Smooth muscle cell (in vitro differentiated cells): ENCODE data around the gene CTF1. TPM values are rescaled to one million over a fixed set of nuclear protein-coding genes. Genes with fewer than 3 reads are reported as not detected.

Experiments used
- DNase-seq: peaks from one replicate; lab custom pipeline; 2025; ENCODE audit not compliant: unreplicated experiment; lab: John Stamatoyannopoulos, UW
- H2AFZ ChIP-seq: fragments of 200-600 bp; sonication (generic); 2 replicates; pipeline ENCODE4 v1.6.0; 2016; ENCODE audit warnings: antibody characterized with exemption, low read depth, mild to moderate bottlenecking
- H3F3A ChIP-seq: fragments of 200-600 bp; sonication (generic); 2 replicates; pipeline ENCODE4 v1.6.0; 2017; ENCODE audit warnings: antibody characterized with exemption, low read depth
- H3K27ac ChIP-seq: fragments of 200-600 bp; sonication (generic); 2 replicates; pipeline ENCODE4 v1.5.1; 2016; ENCODE audit warnings: low read depth, mild to moderate bottlenecking
- H3K27me3 ChIP-seq: fragments of 200-600 bp; sonication (generic); 2 replicates; pipeline ENCODE4 v1.6.1; 2016; ENCODE audit warnings: low read depth, mild to moderate bottlenecking
- H3K36me3 ChIP-seq: fragments of 200-600 bp; sonication (generic); 2 replicates; pipeline ENCODE4 v1.5.1; 2016; ENCODE audit warnings: low read depth
- H3K4me1 ChIP-seq: fragments of 200-600 bp; sonication (generic); 2 replicates; pipeline ENCODE4 v1.5.1; 2016; ENCODE audit warnings: low read depth
- H3K4me2 ChIP-seq: fragments of 200-600 bp; sonication (generic); 2 replicates; pipeline ENCODE4 v1.6.0; 2016; ENCODE audit warnings: mild to moderate bottlenecking
- H3K4me3 ChIP-seq: fragments of 200-600 bp; sonication (generic); 2 replicates; pipeline ENCODE4 v1.5.1; 2016; ENCODE audit warnings: mild to moderate bottlenecking
- H3K79me2 ChIP-seq: fragments of 200-600 bp; sonication (generic); 2 replicates; pipeline ENCODE4 v1.6.0; 2016; ENCODE audit warnings: low read depth, mild to moderate bottlenecking
- H3K9ac ChIP-seq: fragments of 200-600 bp; sonication (generic); 2 replicates; pipeline ENCODE4 v1.6.0; 2016; ENCODE audit warnings: low read depth
- H3K9me3 ChIP-seq: fragments of 200-600 bp; sonication (generic); replicated peaks from 2 replicates; pipeline ENCODE4 v1.5.1; 2016; ENCODE audit warnings: low read depth
- H4K20me1 ChIP-seq: fragments of 200-600 bp; sonication (generic); 2 replicates; pipeline ENCODE4 v1.6.0; 2016; ENCODE audit warnings: low read depth
- WGBS: methylation state at CpG from one replicate; pipeline ENCODE4 v1.1.7; 2016; ENCODE audit warnings: low lambda C conversion rate; 5-methylcytosine and 5-hydroxymethylcytosine counted together
- polyA plus RNA-seq: library from polyadenylated mRNA; unstranded; fragments of >200 nt; fragmentation: Nextera tagmentation; extraction: Ambion mirVana; gene quantifications from 2 replicates; pipeline ENCODE4 v1.2.1, GENCODE V29; 2016
- total RNA-seq: library from RNA; depleted of rRNA; stranded (reverse); fragments of >200 nt; gene quantifications from 2 replicates; pipeline ENCODE4 v1.2.3, GENCODE V29; 2014
- TF ChIP-seq, protein P1 (sequence below): fragments of 200-600 bp; sonication (generic); IDR thresholded peaks from 2 replicates; pipeline ENCODE4 v1.5.1; 2017; ENCODE audit warnings: borderline replicate concordance, mild to moderate bottlenecking, antibody characterized with exemption; ENCODE audit not compliant: insufficient read depth, poor library complexity, severe bottlenecking

The CTF1 gene
- total and polyA plus RNA-seq, 2 experiments from 2014 or later, result 0.76 to 8.1 TPM

DNA sequence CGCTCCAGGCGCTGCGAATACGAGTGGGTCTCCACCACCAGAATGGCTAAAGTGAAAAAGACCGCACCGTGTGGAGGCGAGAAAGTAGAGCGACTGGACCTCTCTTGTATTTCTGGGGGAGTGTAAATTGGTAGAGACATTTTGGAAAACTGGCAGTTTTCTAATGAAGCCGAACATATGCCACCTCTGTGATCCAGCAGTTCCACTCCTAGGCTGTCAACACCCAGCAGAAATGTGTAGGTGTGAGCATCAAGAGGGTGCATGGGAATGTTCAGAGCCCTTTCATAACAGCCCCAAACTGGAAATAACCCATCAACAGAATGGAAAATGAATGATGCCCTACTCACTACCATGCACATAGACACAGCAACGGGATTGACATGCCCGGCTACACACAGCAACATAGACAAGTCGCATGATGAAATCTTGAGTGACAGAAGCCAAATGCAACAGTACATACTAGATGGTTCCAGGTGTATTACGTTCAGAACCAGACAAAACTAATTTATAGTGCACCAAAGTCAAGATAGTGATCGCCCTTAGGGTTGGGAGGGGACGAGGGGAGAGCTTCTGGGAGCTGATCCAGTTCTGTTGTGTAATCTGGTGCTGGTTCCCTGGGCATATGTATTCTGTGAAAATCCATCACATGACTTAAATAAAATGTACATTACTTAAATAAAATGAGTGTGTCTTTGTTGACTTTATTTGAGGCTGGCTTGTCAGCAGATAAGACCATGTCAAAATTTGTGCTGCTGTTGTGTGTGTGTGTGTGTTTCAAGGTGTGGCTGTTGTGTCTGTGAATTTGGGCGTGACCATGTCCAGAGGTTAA is 1.7 kb upstream of the CTF1 start:
- DNase-seq, result no peak
- H3K4me2 ChIP-seq, result peak overlapping the region; percentile 95
- peaks cover 21% of the 10 kb centered on the region for H3K79me2 ChIP-seq
- H3K27me3 ChIP-seq, result no peaks in the 10 kb centered on the region
- peaks cover 20% of the 10 kb centered on the region for H3K4me1 ChIP-seq
- peaks cover 20% of the 10 kb centered on the region for H3F3A ChIP-seq
- TF ChIP-seq, protein P1, sequence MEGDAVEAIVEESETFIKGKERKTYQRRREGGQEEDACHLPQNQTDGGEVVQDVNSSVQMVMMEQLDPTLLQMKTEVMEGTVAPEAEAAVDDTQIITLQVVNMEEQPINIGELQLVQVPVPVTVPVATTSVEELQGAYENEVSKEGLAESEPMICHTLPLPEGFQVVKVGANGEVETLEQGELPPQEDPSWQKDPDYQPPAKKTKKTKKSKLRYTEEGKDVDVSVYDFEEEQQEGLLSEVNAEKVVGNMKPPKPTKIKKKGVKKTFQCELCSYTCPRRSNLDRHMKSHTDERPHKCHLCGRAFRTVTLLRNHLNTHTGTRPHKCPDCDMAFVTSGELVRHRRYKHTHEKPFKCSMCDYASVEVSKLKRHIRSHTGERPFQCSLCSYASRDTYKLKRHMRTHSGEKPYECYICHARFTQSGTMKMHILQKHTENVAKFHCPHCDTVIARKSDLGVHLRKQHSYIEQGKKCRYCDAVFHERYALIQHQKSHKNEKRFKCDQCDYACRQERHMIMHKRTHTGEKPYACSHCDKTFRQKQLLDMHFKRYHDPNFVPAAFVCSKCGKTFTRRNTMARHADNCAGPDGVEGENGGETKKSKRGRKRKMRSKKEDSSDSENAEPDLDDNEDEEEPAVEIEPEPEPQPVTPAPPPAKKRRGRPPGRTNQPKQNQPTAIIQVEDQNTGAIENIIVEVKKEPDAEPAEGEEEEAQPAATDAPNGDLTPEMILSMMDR, result no peak
- H3K36me3 ChIP-seq, result no peaks in the 10 kb centered on the region
- H4K20me1 ChIP-seq, result no peaks in the 10 kb centered on the region
- H2AFZ ChIP-seq, result peak overlapping the region; percentile 72
- H3K4me3 ChIP-seq, result peak overlapping the region; percentile 86
- peak overlapping the region; percentile 98 for H3K27ac ChIP-seq
- H3K9ac ChIP-seq, result peak overlapping the region; percentile 64
- WGBS, result 59% methylated on average over 16 of the region's 16 CpGs
- no peaks in the 10 kb centered on the region for H3K9me3 ChIP-seq

DNA sequence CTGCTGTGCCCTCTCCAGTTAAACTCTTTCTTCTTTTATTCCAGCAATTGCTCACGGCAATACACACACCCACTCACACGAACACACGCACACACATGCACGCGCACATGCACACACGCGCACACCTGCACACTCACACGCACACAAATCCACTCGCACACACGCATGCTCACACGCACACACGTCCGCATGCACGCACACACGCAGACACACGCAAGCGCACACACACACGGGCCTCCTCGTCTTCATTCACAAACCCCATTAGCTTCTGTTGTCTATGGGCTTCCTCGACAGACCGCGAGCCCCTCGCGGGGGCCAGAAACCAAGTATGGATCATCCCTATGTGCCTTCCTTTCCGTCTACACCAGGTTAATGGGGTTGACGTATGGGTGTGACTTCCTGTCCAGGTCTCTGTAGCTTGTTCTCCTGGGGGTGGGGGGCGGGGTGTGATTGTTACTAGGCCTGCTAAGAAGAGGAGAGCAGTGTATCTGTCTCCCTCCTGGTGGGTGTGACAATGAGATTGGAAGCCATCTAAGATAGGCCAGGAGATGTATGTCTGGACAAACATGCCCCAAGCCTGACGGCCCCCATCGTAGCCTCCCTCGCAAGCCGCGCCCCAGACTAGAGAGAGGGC is 670 bp upstream of the CTF1 start:
- Histone ChIP-seq H3K4me3 (peak overlapping the region; percentile 61), H3K36me3 (no peaks in the 10 kb centered on the region), H3K9me3 (no peaks in the 10 kb centered on the region), H3F3A (peaks cover 20% of the 10 kb centered on the region), H3K4me2 (peak overlapping the region; percentile 90), H3K27ac (peak overlapping the region; percentile 98), H3K4me1 (peaks cover 20% of the 10 kb centered on the region), H2AFZ (peak overlapping the region; percentile 53), H3K27me3 (no peaks in the 10 kb centered on the region), H4K20me1 (no peaks in the 10 kb centered on the region), H3K9ac (peak overlapping the region; percentile 92), H3K79me2 (peaks cover 21% of the 10 kb centered on the region)
- TF ChIP-seq, protein P1, result no peak
- no peak for DNase-seq
- 64% methylated on average over 31 of the region's 32 CpGs for WGBS

- Histone ChIP-seq H3K4me2 (peak overlapping the region; percentile 90), H3K79me2 (peaks cover 16% of the 10 kb centered on the region), H3F3A (peaks cover 20% of the 10 kb centered on the region), H3K4me3 (peak overlapping the region; percentile 61), H3K9me3 (no peaks in the 10 kb centered on the region), H3K4me1 (peaks cover 20% of the 10 kb centered on the region), H3K9ac (peak overlapping the region; percentile 92), H3K27ac (peak overlapping the region; percentile 98), H4K20me1 (no peaks in the 10 kb centered on the region), H3K36me3 (no peaks in the 10 kb centered on the region), H2AFZ (peak overlapping the region; percentile 53), H3K27me3 (no peaks in the 10 kb centered on the region)
- WGBS, result 21% methylated on average over 31 of the region's 31 CpGs
- DNase-seq, result peak; percentile 90
- TF ChIP-seq, protein P1, result no peak
Observed at GRCh38 chr16:30896889-30897733, 697 bp downstream of the CTF1 start.
